GM19099 (cell line): Measurements from ENCODE around the gene ZNF280C.

Experiments
- POLR2A ChIP-seq: IDR thresholded peaks from 3 replicates; pipeline ENCODE4 v1.6.1; 2011; ENCODE audit warnings: low read depth; ENCODE audit not compliant: insufficient read length; ENCODE audit errors: extremely low read depth

Gene ZNF280C, protein sequence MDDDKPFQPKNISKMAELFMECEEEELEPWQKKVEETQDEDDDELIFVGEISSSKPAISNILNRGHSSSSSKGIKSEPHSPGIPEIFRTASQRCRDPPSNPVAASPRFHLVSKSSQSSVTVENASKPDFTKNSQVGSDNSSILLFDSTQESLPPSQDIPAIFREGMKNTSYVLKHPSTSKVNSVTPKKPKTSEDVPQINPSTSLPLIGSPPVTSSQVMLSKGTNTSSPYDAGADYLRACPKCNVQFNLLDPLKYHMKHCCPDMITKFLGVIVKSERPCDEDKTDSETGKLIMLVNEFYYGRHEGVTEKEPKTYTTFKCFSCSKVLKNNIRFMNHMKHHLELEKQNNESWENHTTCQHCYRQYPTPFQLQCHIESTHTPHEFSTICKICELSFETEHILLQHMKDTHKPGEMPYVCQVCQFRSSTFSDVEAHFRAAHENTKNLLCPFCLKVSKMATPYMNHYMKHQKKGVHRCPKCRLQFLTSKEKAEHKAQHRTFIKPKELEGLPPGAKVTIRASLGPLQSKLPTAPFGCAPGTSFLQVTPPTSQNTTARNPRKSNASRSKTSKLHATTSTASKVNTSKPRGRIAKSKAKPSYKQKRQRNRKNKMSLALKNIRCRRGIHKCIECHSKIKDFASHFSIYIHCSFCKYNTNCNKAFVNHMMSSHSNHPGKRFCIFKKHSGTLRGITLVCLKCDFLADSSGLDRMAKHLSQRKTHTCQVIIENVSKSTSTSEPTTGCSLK

DNA sequence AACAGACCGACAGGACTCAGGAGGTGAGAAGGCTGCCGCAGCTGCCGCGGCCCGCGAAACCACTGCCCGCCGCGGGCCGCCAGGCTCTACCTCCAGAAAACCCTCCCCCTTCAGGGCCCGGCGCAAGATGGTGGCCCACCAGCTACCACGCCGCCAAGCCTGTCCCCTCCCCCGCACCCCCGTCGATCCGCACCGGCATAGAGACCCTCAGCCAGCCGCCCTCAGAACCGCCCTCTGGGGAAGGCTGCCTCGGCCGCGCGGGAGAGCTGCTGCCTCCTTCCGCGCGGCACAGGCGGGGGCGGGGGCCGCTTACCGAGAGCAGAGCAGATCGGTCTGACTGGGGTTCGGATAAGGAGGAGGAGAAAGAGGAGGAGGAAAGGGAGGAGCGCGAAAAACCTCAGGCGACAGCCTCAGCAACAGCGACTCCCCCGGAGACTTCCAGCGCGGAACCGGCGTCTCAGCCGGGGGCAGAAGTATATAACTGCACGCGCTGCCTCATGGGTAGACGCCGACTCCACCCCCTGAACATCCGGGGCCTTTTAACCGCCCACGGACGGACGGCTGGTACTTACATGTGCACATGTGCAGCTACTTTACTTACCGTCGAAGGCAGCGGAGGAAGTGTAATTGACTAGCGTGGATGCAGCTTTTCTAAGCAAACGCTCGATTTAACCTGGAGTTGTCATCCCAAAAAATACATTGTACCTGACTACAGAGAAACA, at the start of gene ZNF280C:
Gene ZNF280C (minus strand): TSS at position 451 of the 722 bp plus-strand sequence. CDS start 8,450 bp downstream, outside the sequence.
- TF ChIP-seq POLR2A, result peak; percentile 93

DNA sequence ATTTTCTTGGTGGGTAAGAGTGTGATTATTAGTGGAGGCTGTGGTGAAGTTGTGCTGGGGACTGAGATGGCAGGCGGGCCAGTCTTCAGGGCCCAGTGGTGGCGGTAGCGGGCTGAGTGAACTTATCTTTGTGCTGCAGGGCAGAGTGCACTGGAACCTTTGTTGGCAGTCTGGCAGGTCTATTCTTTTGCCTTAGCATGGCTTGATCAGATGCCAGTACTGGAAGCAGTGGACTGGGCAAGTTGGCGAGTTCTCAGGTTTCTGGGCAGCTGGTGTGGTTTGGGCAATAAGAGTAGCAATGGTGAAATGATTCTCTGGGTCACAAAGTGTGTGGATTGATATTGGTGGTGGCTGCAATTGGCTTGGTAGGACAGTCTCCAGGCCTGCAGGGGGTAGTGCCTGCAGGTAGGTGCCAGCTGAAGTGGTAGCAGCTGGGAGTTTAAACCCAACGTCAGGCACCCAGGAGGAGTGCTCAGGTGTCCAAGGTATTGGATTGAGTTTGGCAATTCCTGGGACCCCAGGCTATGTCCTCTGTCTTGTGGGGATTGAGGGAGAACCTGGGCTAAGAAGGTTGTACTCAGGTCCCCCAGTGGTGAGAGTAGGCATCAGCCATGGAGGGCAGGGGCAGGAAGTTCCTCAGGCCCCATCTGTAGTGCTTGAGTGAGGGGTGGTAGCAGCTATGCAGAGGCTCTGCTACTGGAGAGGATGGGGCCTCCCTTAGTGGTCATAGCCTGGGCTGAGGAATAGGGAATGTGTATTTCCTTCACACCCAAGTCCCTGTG, 36.1 kb upstream of the ZNF280C start:
- no peak for TF ChIP-seq POLR2A

DNA sequence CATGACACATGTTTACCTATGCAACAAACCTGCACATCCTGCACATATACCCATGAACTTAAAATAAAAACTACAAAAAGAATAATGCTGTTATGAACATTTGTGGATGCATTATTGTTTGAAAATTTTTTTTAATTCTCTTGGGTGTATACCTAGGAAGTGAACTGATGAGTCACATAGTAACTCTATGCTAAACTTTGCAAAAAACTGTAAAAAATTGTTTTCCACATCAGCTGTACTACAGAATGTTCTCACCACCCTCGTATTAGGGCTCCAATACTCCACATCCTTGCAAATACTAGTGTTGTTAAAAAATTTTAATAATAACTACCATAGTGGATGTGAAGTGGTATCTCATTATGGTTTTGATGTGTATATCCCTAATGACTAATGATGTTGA, 33.3 kb upstream of the ZNF280C start:
- TF ChIP-seq POLR2A, result no peak

DNA sequence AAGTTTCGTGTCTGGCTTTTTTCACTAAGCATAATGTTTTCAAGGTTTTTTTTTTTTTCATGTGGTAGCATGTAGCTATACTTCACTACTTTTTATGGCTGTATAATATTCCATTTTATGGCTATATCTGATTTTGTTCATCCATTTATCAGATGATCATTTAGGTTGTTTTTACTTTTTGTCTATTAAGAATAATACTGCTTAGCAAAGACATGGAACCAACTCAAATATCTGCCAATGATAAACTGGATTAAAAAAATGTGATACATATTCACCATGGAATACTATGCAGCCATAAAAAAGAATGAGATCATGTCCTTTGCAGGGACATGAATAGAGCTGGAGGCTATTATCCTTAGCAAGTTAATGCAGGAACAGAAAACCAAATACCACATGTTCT, 32.7 kb upstream of the ZNF280C start:
- TF ChIP-seq POLR2A, result no peak

DNA sequence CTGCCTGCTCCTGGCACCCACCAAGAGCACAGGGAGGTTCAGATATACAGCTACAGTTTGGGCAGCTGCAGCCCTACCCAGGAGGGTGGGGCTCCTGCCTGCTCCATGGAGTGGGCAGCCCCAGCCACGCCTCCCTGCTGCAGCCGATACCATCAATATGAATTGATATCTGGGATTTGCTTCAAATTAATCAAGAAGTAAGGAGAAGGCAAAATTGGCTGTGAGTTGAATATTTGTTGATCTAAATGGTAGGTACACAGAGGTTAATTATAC, 31.2 kb upstream of the ZNF280C start:
- TF ChIP-seq POLR2A, result no peak

DNA sequence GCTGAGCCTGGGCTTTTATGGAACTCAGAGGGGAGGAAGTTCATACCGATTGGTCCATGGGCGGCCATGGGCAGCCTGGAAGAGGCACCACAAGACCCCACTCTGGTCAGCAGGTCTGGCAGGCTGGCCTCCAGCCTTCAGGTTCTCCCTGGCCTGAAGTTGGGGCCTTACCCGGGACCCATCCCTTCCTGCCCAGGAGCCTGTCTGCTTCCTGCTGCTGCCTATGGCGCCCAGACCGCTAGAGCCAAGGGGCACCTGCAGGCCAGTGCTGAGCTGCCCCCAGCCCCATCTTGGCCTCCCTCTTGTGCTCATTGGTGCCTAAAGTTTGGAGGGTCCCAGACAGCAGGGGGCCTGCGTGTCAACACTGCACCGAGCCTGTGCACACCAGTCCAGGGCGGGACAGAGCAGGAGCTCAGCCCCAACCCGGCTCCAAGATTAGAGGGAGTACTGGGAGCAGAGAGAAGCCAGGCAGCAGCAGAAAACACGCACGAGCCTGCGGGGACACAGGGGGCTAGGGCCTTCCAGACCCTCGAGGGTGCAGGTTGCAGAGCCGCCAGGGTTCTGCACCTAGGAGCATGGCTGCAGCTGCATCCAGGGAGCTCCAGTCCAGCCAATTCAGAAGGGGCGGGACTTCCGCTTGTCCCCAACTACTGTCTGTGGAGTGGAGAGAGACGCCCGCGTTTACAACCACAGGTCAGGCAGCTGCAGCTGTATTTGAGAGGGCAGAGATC, 30.7 kb upstream of the ZNF280C start:
- TF ChIP-seq POLR2A, result no peak

DNA sequence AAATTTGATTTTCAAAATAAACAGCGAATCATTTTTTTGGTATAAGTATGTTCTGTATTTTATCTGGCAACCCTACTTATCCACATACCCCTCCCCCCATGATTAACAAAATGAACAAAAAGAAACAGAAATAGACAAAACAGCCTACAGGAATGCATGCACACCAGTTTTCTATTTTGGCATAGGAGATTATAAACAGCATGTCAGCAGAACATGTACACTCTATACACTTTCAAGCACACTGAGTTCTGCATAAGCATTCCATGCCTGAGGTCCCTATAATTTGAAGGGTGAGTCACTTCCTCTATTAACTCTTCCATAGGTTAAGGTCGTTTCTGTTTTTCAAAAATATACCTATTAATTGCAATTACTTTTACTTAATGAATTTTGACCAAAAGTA, 28.0 kb upstream of the ZNF280C start:
- TF ChIP-seq POLR2A, result no peak

DNA sequence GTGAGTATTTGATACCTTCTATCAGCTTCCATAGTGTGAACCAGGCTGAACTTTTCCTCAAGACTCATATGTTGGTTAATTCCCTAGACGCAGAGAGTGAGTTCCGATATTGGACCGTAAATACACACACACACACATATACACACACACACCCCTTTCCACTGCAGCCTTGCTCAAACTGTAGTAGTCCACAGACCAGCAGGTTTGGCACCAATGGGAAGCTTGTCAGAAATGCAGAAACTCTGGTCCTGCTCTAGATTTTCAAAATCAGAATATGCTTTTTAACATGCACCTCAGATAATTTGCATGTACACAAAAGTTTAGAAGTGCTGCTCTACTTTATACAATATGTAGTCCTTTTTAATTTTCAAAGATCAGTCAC, 27.6 kb upstream of the ZNF280C start:
- no peak for TF ChIP-seq POLR2A

DNA sequence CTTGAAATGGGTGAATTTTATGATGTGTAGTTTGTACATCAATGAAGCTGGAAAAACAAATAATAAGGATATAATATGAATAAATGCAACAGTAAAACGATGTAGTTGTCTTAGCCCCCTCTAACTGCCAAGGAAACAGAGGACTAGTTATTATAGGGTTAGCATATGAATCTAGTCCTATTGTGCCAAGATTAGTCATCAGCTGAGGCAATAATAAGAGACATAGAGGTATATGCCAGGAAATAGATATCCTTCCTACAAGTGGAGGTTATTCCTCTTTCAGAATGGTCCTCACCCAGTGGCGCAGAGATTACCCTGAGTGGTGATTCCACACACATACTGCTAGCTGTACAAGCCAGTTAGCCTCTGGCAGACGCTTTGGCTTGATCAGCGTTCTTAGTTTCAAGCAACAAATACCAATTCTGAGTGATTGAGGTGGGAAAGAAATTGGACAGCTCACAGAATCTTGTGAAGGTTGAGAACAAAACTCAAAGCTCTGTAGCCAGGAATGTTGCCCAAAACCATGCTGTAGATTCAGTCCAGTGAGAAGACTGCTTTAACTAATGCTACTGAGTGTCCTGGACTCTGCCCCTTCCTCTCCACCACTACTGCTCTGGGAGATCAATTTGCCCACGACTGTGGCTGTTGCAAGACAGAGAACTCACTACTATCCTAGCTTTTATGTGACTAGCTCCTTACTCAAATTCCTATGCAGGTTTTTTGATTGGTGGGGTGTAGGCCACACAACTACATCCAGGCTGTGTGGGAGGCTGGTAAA, 27.0 kb upstream of the ZNF280C start:
- TF ChIP-seq POLR2A, result no peak

DNA sequence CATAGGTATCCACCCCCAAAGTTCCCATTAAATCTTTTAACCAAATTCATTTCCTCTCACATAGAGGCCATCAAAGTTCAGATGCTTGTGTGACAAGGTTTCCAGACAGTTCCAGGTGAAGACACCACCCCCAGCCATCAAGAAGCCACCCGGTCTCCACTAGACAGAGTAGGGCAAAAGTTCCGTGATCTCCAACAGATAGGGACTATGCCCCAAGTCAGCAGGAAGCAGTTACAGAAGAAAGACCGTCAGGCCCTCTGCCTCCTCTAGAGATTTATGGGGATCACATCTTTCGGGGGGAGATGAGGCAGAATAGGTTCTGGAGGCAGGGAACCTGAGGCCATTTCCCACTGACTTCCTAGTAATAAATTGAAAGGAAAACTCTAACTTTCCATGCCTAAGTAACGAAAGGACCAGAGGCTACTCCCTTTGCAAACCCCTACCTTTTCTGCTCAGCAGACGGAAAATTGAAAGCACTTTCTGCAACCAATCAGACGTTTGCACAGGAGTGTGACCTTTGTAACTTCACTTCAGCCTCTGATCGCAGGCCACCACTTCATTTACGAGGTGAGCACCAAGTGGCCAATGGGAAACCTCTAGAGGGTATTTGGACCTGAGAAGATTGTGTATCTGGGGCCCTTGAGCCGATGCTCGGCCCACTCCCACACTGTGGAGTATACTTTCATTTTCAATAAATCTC, 18.5 kb upstream of the ZNF280C start:
- no peak for TF ChIP-seq POLR2A

DNA sequence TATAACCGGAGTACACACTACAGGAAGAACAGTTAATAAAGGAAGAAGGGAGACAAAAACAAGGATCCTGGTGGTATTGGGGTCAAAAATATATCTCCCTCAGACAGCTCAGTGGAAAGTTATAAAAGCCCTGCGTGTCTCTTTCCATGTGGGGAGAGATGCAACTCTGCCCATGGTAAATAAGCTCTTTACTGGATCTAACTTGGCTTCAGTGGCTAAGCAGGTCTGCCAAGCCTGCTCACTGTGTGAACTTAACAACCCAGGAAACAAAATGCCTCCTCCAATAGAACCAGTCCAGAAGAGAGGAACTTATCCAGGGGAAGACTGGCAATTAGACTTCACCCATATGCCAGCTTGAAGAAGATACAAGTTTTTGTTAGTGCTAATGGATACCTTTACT, 17.0 kb upstream of the ZNF280C start:
- TF ChIP-seq POLR2A, result no peak

DNA sequence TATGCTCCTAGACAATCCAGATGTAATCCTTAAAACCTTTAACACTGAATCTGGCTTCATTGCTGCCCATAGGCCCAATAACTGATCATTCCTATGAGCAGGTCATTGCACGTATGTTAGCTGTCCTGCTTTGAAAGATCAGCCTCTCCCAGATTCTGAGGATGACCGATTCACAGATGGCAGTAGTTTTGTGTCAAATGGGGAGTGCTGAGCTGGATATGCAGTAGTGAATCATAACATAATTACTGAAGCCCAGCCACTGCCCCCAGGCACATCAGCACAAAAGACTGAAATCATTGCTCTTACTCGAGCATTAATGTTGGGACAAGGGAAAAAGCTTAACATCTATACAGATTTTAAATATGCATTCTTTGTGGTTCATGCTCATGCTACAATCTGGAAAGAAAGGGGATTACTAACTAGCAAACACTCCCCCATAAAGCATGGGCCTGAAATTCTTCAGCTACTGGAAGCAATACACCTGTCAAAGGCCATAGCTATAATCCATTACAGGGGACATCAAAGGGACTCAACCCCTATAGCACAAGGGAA, 16.4 kb upstream of the ZNF280C start:
- TF ChIP-seq POLR2A, result no peak

DNA sequence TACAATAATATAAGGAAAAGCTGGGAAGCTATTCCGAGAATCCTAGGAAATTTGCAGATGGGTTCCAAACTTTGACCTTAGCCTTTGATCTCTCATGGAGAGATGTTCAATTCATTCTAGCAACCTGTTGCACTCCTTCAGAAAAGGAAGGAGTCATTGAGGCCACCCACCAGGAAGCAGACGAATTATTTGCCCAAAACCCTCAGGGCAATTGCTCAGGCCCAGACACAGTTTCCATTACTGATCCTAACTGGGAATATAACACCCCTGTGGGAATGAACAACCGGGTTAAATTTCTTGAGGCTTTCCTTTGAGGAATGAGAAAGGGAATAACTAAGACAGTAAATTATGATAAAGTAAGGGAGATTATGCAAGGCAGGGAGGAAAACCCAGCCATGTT, 13.5 kb upstream of the ZNF280C start:
- TF ChIP-seq POLR2A, result no peak
